DND-41 (cell line): ENCODE measurements around the gene CRBN.
A peak's percentile ranks its signal among the peaks of the same experiment; 100 is the strongest.

ENCODE experiments used
- ATAC-seq: fragments of 200-7000 bp; cut with Tn5 transposase; 3 replicates; pipeline ENCODE4 v1.9.1; 2021; ENCODE audit warnings: low read depth; ENCODE audit not compliant: insufficient read depth
- DNase-seq: peaks from one replicate; pipeline ENCODE4 v3.0.0-alpha.2; 2020
- H2AFZ ChIP-seq: 2 replicates; pipeline ENCODE4 v1.6.0; 2012; ENCODE audit warnings: low read depth, low read length
- H3K27ac ChIP-seq: 2 replicates; pipeline ENCODE4 v1.5.1; 2012; ENCODE audit warnings: low read length, inconsistent platforms
- H3K27me3 ChIP-seq: fragments of 200-600 bp; sonication (generic); 2 replicates; pipeline ENCODE4 v1.6.0; 2012; ENCODE audit warnings: low read length, mild to moderate bottlenecking, inconsistent platforms; ENCODE audit not compliant: insufficient read depth, poor library complexity
- H3K36me3 ChIP-seq: 2 replicates; pipeline ENCODE4 v1.5.1; 2012; ENCODE audit warnings: low read length, inconsistent platforms; ENCODE audit not compliant: insufficient read depth
- H3K4me1 ChIP-seq: 2 replicates; pipeline ENCODE4 v1.5.1; 2012; ENCODE audit warnings: mild to moderate bottlenecking, low read length; ENCODE audit not compliant: insufficient read depth
- H3K4me2 ChIP-seq: 2 replicates; pipeline ENCODE4 v1.6.0; 2012; ENCODE audit warnings: mild to moderate bottlenecking, moderate library complexity, low read length, inconsistent platforms; ENCODE audit not compliant: insufficient read depth
- H3K4me3 ChIP-seq, 2 experiments: fragments of 200-600 bp in 1 of 2; shearing (Covaris generic) in 1 of 2; 2 replicates each; pipeline ENCODE4 v1.5.1; 2012 to 2016; ENCODE audit warnings: inconsistent platforms in 2 of 2, low read length in 2 of 2, mild to moderate bottlenecking in 2 of 2, low read depth in 1 of 2, moderate library complexity in 1 of 2
- H3K79me2 ChIP-seq: 2 replicates; pipeline ENCODE4 v1.6.0; 2012; ENCODE audit warnings: low read length, inconsistent platforms; ENCODE audit not compliant: insufficient read depth
- H3K9ac ChIP-seq: 2 replicates; pipeline ENCODE4 v1.6.0; 2012; ENCODE audit warnings: low read depth, mild to moderate bottlenecking, inconsistent platforms, low read length, moderate library complexity
- H3K9me3 ChIP-seq: 2 replicates; pipeline ENCODE4 v1.5.1; 2012; ENCODE audit warnings: low read length, moderate library complexity, mild to moderate bottlenecking, inconsistent platforms; ENCODE audit not compliant: insufficient read depth, severe bottlenecking
- H4K20me1 ChIP-seq: 2 replicates; pipeline ENCODE4 v1.6.0; 2012; ENCODE audit warnings: low read length; ENCODE audit not compliant: insufficient read depth
- EZH2 ChIP-seq: IDR thresholded peaks from 3 replicates; pipeline ENCODE4 v1.6.1; 2012; ENCODE audit warnings: borderline replicate concordance, low read depth, mild to moderate bottlenecking, moderate library complexity, low read length, inconsistent platforms; ENCODE audit not compliant: severe bottlenecking
- TF ChIP-seq, protein P1 (sequence below): IDR thresholded peaks from 2 replicates; pipeline ENCODE4 v1.5.1; 2012; ENCODE audit warnings: borderline replicate concordance, low read length, moderate library complexity, mild to moderate bottlenecking; ENCODE audit not compliant: poor library complexity, severe bottlenecking; ENCODE audit errors: extremely low read depth

The CRBN gene

DNA sequence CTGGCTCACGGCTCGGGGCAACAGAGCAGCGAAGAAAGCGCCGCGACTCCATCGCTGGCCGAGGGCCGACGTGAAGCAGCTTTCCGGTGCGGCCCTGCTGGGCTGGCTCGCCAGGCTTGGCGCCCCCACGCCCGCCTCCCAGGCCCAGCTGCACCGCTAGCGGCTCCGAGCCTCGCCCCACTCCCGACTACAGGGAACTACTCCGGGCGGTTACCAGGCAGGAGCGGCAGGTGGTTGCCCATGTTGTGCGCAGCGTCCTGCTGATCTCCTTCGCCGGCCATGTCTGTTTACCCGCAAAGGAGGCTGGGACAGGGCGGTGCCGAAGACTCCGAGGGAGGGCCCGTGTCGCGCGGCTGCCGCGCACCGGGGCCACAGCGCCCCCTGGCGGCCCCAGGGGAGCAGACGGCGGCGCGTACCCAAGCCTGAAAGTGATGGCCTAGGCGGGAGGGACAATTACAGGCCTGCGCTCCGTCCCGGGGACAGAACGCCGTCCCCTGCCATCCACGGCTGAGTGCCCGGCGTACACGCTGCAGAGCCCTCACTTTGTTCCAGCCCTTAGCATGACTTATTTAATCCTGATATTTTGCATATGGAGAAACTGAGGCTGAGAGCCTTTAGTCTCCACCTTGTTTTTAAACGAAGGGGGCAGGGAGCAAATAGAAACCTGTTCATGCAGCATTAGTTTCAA lies at the start of gene CRBN:
CRBN (minus strand) TSS at position 285 of the 688 bp plus-strand sequence; CDS start at position 281, 4 bp downstream.
- Histone ChIP-seq H3K27ac (peak within 1 kb of the TSS; percentile 87), H3K27me3 (no peaks in the 10 kb centered on the region), H2AFZ (peak within 1 kb of the TSS; percentile 78), H3K9ac (peak within 1 kb of the TSS; percentile 70), H3K4me1 (peaks cover 49% of the 10 kb centered on the region), H3K79me2 (peaks cover 48% of the 10 kb centered on the region), H4K20me1 (peaks cover 18% of the 10 kb centered on the region), H3K9me3 (no peaks in the 10 kb centered on the region), H3K36me3 (no peaks in the 10 kb centered on the region; the same call in 1 of the 2 replicates), H3K4me2 (peak within 1 kb of the TSS; percentile 95), H3K4me3 (peak within 1 kb of the TSS; percentile 82 to 93)
- TF ChIP-seq EZH2 = no peak
- TF ChIP-seq, protein P1, sequence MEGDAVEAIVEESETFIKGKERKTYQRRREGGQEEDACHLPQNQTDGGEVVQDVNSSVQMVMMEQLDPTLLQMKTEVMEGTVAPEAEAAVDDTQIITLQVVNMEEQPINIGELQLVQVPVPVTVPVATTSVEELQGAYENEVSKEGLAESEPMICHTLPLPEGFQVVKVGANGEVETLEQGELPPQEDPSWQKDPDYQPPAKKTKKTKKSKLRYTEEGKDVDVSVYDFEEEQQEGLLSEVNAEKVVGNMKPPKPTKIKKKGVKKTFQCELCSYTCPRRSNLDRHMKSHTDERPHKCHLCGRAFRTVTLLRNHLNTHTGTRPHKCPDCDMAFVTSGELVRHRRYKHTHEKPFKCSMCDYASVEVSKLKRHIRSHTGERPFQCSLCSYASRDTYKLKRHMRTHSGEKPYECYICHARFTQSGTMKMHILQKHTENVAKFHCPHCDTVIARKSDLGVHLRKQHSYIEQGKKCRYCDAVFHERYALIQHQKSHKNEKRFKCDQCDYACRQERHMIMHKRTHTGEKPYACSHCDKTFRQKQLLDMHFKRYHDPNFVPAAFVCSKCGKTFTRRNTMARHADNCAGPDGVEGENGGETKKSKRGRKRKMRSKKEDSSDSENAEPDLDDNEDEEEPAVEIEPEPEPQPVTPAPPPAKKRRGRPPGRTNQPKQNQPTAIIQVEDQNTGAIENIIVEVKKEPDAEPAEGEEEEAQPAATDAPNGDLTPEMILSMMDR = peak; percentile 95
- peak; percentile 88 for DNase-seq
- peak; percentile 99 for ATAC-seq

DNA sequence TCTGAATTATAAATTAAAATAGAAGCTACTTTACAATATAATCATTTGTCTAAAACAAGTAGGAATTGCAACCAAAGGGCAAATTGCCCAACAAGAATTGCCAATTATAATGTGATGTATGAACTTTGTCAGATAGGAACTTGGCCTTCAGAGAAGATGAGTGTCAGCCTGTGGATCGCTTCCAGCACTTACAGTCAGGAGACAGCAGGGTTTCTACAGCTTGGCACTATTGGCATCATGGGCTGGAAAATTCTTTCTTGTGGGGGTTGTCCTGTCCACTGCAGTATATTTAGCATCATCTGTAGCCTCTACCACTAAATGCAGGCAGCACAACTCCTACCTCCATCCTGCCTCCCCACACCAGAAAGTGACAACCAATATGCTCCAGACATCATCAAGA lies 48.1 kb upstream of the CRBN start:
- no peaks in the 10 kb centered on the region for H3K79me2 ChIP-seq
- no peaks in the 10 kb centered on the region for H3K27me3 ChIP-seq
- H3K4me1 ChIP-seq = no peaks in the 10 kb centered on the region
- no peak overlapping the region for H3K4me3 ChIP-seq
- no peak overlapping the region for H2AFZ ChIP-seq
- ATAC-seq (no peak), DNase-seq (no peak)
- no peak overlapping the region for H3K4me2 ChIP-seq
- H3K27ac ChIP-seq = no peak overlapping the region
- no peaks in the 10 kb centered on the region for H3K36me3 ChIP-seq
- no peak for TF ChIP-seq EZH2
- TF ChIP-seq, protein P1 = no peak
- no peaks in the 10 kb centered on the region for H4K20me1 ChIP-seq
- peaks cover 4% of the 10 kb centered on the region for H3K9me3 ChIP-seq
- H3K9ac ChIP-seq = no peak overlapping the region

DNA sequence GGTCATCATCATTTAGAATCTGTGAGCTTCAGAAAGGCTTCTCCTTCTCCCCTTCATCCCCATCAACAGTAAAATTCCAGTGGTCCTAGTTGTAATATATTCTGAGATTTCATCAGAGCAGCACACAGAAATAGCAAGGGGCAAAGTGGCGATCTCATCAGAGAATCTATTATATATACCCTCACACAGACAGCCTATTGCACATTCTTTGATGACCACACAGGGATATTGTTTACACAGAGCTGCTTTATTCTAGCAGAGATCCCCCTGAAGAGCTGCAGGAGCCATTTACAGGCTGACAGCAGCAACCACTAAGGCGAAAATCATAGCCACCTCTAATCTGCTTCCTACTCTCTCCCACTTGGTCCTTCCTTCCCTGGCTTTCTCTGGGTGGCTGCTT lies 42.0 kb upstream of the CRBN start:
- H3K4me2 ChIP-seq = no peak overlapping the region
- no peaks in the 10 kb centered on the region for H3K36me3 ChIP-seq
- no peaks in the 10 kb centered on the region for H3K79me2 ChIP-seq
- H4K20me1 ChIP-seq = no peaks in the 10 kb centered on the region
- no peak overlapping the region for H3K4me3 ChIP-seq
- ATAC-seq (no peak), DNase-seq (no peak)
- H3K9ac ChIP-seq = no peak overlapping the region
- TF ChIP-seq EZH2 = no peak
- TF ChIP-seq, protein P1 = no peak
- H3K27me3 ChIP-seq = no peaks in the 10 kb centered on the region
- H3K4me1 ChIP-seq = no peaks in the 10 kb centered on the region
- H3K9me3 ChIP-seq = no peaks in the 10 kb centered on the region
- H2AFZ ChIP-seq = no peak overlapping the region
- H3K27ac ChIP-seq = no peak overlapping the region
